ENCODE results near the gene IRGC. TPM values are rescaled to one million over a fixed set of nuclear protein-coding genes. Genes with fewer than 3 reads are reported as not detected.
"Not testable (repeated sequence)": the region's sequence is repeated elsewhere in the genome, so short reads cannot be mapped to it uniquely, and the experiment has no call there.

Gene IRGC
- total RNA-seq, 2 donors from 2014 or later = not detected

- no peaks in the 10 kb centered on the region for H3K27me3 Mint-ChIP-seq
- DNase-seq (peak; percentile 61 to 74 (median 73)), ATAC-seq (peak; percentile 26)
- no peaks in the 10 kb centered on the region for H3K9me3 ChIP-seq (ENCODE audit: control insufficient read depth, low read length, poor library complexity, severe bottlenecking)
- peak overlapping the region; percentile 98 for H3K4me3 Mint-ChIP-seq
- H3K4me1 Mint-ChIP-seq = peaks cover 33% of the 10 kb centered on the region
- H3K36me3 Mint-ChIP-seq (ENCODE audit: low read depth) = peaks cover 4% of the 10 kb centered on the region
- peak overlapping the region; percentile 98 for H3K27ac Mint-ChIP-seq
These were observed 39.5 kb downstream of the IRGC start for GRCh38 chr19:43755256-43755801.

DNA sequence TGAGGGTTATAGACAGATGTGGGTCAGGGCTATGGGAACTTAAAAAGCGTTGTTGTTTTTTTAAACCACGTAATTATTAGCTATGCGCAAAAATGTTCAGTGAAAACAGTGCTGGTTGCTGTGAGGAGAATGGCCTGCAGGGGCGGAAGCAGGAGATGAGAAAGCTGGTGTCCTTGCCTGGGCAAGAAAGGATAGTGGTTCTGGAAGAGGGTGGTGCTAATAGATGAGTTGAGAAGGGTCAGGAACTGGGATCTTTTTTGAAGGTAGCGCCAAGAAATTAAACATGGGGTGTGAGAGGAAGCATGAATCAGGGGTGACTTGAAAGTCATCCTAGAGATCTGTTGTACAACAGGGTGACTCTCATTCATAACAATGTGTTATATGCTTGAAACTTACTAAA, 43.6 kb downstream of the IRGC start:
- Mint-ChIP-seq H3K36me3 (ENCODE audit: low read depth) (peaks cover 2% of the 10 kb centered on the region), H3K27me3 (no peaks in the 10 kb centered on the region), H3K4me3 (no peak overlapping the region), H3K27ac (peak overlapping the region; percentile 57), H3K4me1 (peaks cover 32% of the 10 kb centered on the region)
- ATAC-seq (no peak), DNase-seq (no peak)
- H3K9me3 ChIP-seq (ENCODE audit: control insufficient read depth, low read length, poor library complexity, severe bottlenecking) = no peaks in the 10 kb centered on the region

GRCh38 chr19:43760941-43761340, 45.1 kb downstream of the IRGC start:
- DNase-seq = no peak
- peaks cover 34% of the 10 kb centered on the region for H3K4me1 Mint-ChIP-seq
- H3K36me3 Mint-ChIP-seq (ENCODE audit: low read depth) = no peaks in the 10 kb centered on the region
- no peak for ATAC-seq
- H3K27me3 Mint-ChIP-seq = no peaks in the 10 kb centered on the region
- H3K4me3 Mint-ChIP-seq = no peak overlapping the region
- H3K9me3 ChIP-seq (ENCODE audit: control insufficient read depth, low read length, poor library complexity, severe bottlenecking) = no peaks in the 10 kb centered on the region
- no peak overlapping the region for H3K27ac Mint-ChIP-seq

DNA sequence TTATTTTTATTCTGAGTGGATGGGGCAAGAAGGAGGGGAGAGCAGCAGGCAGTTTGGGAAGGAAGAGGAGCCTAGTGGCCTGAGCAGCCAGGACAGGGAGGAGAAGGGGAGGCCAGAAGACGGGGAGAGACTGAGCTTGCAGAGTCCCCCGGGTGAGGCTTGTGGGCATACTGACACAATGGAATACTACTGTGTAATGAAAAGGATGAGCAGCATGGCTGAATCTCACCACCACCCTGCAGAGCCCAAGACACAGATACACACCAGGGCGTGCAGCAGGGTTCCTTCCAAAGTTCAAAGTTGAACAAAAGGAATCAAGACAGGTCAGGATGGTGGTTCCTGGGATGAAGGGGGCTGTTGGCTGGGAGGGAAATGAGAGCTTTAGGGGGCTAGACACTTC, 46.9 kb downstream of the IRGC start:
- no peaks in the 10 kb centered on the region for H3K9me3 ChIP-seq (ENCODE audit: control insufficient read depth, low read length, poor library complexity, severe bottlenecking)
- ATAC-seq (no peak), DNase-seq (no peak)
- no peaks in the 10 kb centered on the region for H3K36me3 Mint-ChIP-seq (ENCODE audit: low read depth)
- H3K27ac Mint-ChIP-seq = peak overlapping the region; percentile 81
- H3K4me1 Mint-ChIP-seq = peaks cover 44% of the 10 kb centered on the region
- peak overlapping the region; percentile 7 for H3K4me3 Mint-ChIP-seq
- no peaks in the 10 kb centered on the region for H3K27me3 Mint-ChIP-seq

DNA sequence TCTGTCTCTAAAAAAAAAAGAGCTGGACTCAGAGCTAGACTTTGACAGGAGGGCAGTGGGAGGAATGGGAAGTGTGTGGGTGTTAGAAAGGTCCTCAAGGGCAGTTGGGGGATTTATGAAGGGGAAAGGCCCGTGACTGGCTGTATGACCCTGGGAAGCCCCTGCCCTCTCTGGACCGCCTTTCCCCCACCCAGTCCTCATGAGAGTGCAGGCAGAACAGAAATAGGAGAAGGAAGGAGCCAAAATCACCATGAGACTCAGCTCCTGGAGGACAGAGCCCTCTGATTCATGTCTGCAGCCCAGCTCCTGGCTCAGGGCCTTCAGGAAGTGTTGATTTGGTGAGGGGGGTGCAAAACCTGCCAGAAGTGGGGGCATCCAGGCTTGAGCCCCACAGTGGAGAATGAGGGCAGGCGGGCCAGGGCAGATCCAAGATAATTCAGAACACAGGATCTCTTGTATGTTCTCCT, 47.6 kb downstream of the IRGC start:
- ATAC-seq (no peak), DNase-seq (no peak)
- peaks cover 44% of the 10 kb centered on the region for H3K4me1 Mint-ChIP-seq
- no peaks in the 10 kb centered on the region for H3K27me3 Mint-ChIP-seq
- H3K4me3 Mint-ChIP-seq = peak overlapping the region; percentile 31
- no peaks in the 10 kb centered on the region for H3K9me3 ChIP-seq (ENCODE audit: control insufficient read depth, low read length, poor library complexity, severe bottlenecking)
- no peaks in the 10 kb centered on the region for H3K36me3 Mint-ChIP-seq (ENCODE audit: low read depth)
- H3K27ac Mint-ChIP-seq = peak overlapping the region; percentile 81

- H3K9me3 ChIP-seq (ENCODE audit: control insufficient read depth, low read length, poor library complexity, severe bottlenecking); DNase-seq; H3K27me3 Mint-ChIP-seq; ATAC-seq; H3K36me3 Mint-ChIP-seq (ENCODE audit: low read depth): not testable (repeated sequence)
- peak overlapping the region; percentile 95 for H3K27ac Mint-ChIP-seq
- H3K4me1 Mint-ChIP-seq = peaks cover 42% of the 10 kb centered on the region
- peak overlapping the region; percentile 86 for H3K4me3 Mint-ChIP-seq
These were observed 48.8 kb downstream of the IRGC start for GRCh38 chr19:43764684-43765083.

- peak overlapping the region; percentile 86 for H3K4me3 Mint-ChIP-seq
- ATAC-seq (peak; percentile 83), DNase-seq (peak; percentile 24 to 62 (median 41))
- peak overlapping the region; percentile 95 for H3K27ac Mint-ChIP-seq
- H3K4me1 Mint-ChIP-seq = peaks cover 45% of the 10 kb centered on the region
- H3K27me3 Mint-ChIP-seq = no peaks in the 10 kb centered on the region
- peaks cover 2% of the 10 kb centered on the region for H3K36me3 Mint-ChIP-seq (ENCODE audit: low read depth)
- H3K9me3 ChIP-seq (ENCODE audit: control insufficient read depth, low read length, poor library complexity, severe bottlenecking) = no peaks in the 10 kb centered on the region
These were observed 49.4 kb downstream of the IRGC start for GRCh38 chr19:43765109-43765876.

DNA sequence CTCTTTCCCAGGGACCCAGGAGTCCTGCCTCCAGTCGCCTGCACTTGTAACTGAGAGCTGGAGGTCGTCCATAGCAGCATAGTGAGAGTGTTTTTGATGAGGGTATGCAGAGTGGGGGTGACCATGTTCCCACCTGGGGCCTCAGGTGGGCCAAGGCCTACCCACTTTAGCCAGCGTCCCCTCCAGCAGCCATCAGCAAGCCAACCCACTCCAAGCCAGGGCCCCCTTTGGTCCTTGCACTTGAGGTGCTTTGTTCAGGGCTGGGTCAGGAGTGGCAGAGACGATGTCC, 50.8 kb downstream of the IRGC start:
- Mint-ChIP-seq H3K27me3 (no peaks in the 10 kb centered on the region), H3K4me3 (no peak overlapping the region), H3K36me3 (ENCODE audit: low read depth) (peaks cover 2% of the 10 kb centered on the region), H3K4me1 (peaks cover 46% of the 10 kb centered on the region), H3K27ac (peak overlapping the region; percentile 95)
- H3K9me3 ChIP-seq (ENCODE audit: control insufficient read depth, low read length, poor library complexity, severe bottlenecking) = no peaks in the 10 kb centered on the region
- no peak for ATAC-seq
- no peak for DNase-seq

GRCh38 chr19:43767316-43767715, 51.4 kb downstream of the IRGC start:
- ATAC-seq = no peak
- peak overlapping the region; percentile 49 for H3K4me3 Mint-ChIP-seq
- H3K36me3 Mint-ChIP-seq (ENCODE audit: low read depth) = peaks cover 2% of the 10 kb centered on the region
- H3K27me3 Mint-ChIP-seq = no peaks in the 10 kb centered on the region
- no peak for DNase-seq
- peaks cover 44% of the 10 kb centered on the region for H3K4me1 Mint-ChIP-seq
- H3K27ac Mint-ChIP-seq = peak overlapping the region; percentile 95
- H3K9me3 ChIP-seq (ENCODE audit: control insufficient read depth, low read length, poor library complexity, severe bottlenecking) = no peaks in the 10 kb centered on the region

DNA sequence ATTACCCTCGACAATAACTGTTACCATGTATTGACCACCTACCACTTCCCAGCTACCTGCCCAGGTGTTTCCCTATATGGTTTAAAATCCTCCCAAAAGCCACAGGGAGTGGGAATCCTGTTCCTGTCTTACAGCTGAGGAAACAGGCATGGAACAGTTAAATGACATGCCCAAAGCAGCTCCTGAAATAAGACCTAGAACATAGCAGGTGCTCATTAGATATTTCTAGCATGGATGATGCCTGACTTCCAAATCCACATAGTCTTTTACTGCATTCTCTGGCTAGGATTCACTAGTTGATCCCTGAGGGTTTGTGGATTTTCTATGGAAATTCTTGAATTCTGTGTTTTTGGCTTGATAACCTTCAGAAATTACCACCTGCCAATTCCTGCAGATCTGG, 51.9 kb downstream of the IRGC start:
- H3K9me3 ChIP-seq (ENCODE audit: control insufficient read depth, low read length, poor library complexity, severe bottlenecking) = no peaks in the 10 kb centered on the region
- peak overlapping the region; percentile 49 for H3K4me3 Mint-ChIP-seq
- no peak for DNase-seq
- H3K27me3 Mint-ChIP-seq = no peaks in the 10 kb centered on the region
- H3K27ac Mint-ChIP-seq = peak overlapping the region; percentile 95
- peaks cover 2% of the 10 kb centered on the region for H3K36me3 Mint-ChIP-seq (ENCODE audit: low read depth)
- ATAC-seq = no peak
- peaks cover 40% of the 10 kb centered on the region for H3K4me1 Mint-ChIP-seq

GRCh38 chr19:43768273-43769050, 52.6 kb downstream of the IRGC start:
- ATAC-seq (no peak), DNase-seq (no peak)
- Mint-ChIP-seq H3K27me3 (no peaks in the 10 kb centered on the region), H3K27ac (peak overlapping the region; percentile 95), H3K4me1 (peaks cover 35% of the 10 kb centered on the region), H3K4me3 (no peak overlapping the region), H3K36me3 (ENCODE audit: low read depth) (peaks cover 2% of the 10 kb centered on the region)
- H3K9me3 ChIP-seq (ENCODE audit: control insufficient read depth, low read length, poor library complexity, severe bottlenecking) = no peaks in the 10 kb centered on the region

- Mint-ChIP-seq H3K4me1 (peaks cover 33% of the 10 kb centered on the region), H3K27ac (no peak overlapping the region)
These were observed 53.4 kb downstream of the IRGC start for GRCh38 chr19:43769256-43769655.

More at GRCh38 chr19:43769256-43769655, 53.4 kb downstream of the IRGC start:
- H3K9me3 ChIP-seq (ENCODE audit: control insufficient read depth, low read length, poor library complexity, severe bottlenecking) = no peaks in the 10 kb centered on the region
- H3K36me3 Mint-ChIP-seq (ENCODE audit: low read depth) = peaks cover 2% of the 10 kb centered on the region
- H3K27me3 Mint-ChIP-seq = no peaks in the 10 kb centered on the region
- H3K4me3 Mint-ChIP-seq = no peak overlapping the region
- no peak for DNase-seq
- ATAC-seq = no peak

Data from T-helper 17 cell (primary cell).